ENCODE results near the gene TOR4A. TPM values are rescaled to one million over a fixed set of nuclear protein-coding genes. Genes with fewer than 3 reads are reported as not detected.

The TOR4A gene
- total and polyA plus RNA-seq, 9 of the 15 experiments (the other 6 are each of a cell fraction or from before 2014, with no cell fraction given): 3.9 to 49.2 (median 8.8) TPM

DNA sequence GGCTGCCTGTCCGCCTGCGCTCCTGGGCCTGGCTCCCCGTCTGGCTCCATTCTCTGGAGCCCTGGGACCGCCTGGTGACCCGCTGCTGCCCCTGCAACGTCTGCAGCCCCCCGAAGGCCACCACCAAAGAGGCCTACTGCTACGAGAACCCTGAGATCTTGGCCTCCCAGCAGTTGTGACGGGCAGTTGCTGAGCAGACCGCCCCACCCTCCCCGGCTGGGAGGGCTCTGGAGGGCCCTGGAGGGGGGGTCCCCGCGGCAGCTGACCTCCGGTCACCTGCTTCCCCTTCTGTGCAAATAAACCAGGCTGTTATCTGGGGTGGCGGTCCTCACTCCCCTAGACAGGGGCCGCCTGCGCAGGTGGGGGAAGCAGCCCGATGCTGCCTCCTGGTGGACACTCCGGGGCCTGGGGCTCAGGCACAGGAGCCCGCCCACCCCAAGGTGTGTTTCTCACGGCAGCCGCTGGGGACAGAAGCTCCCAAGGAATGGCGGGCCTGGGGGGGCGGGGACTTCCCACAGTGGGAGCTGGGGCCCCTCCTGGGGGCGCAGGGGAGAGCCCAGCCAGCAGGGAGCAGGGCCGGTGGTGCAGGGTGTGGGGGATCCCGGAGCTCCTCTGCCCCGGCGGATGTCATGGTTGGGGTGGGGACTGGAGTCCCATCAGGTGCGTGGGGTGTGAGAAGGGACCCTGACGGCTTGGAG lies 41.1 kb upstream of the TOR4A start (continued):
- TF ChIP-seq, protein P1, sequence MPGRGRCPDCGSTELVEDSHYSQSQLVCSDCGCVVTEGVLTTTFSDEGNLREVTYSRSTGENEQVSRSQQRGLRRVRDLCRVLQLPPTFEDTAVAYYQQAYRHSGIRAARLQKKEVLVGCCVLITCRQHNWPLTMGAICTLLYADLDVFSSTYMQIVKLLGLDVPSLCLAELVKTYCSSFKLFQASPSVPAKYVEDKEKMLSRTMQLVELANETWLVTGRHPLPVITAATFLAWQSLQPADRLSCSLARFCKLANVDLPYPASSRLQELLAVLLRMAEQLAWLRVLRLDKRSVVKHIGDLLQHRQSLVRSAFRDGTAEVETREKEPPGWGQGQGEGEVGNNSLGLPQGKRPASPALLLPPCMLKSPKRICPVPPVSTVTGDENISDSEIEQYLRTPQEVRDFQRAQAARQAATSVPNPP (IDR thresholded peaks at IDR 0.05; ENCODE audit: borderline replicate concordance, insufficient read depth, insufficient read length): no peak
- TF ChIP-seq PHB2 (IDR thresholded peaks at IDR 0.05; ENCODE audit: low read depth) (no peak), SMARCA4 (IDR thresholded peaks at IDR 0.05) (peak; percentile 48), CCAR2 (IDR thresholded peaks at IDR 0.05; ENCODE audit: low read depth, low read length) (no peak), SREBF1 (IDR thresholded peaks at IDR 0.05; ENCODE audit: borderline replicate concordance, low read depth, low read length) (no peak), PHTF2 (CRISPR knock-in tag; IDR thresholded peaks at IDR 0.05) (no peak), ZNF668 (CRISPR knock-in tag; IDR thresholded peaks at IDR 0.05) (no peak), SRSF1 (IDR thresholded peaks at IDR 0.05; ENCODE audit: low read depth, low read length) (no peak), ZNF780A (CRISPR knock-in tag; IDR thresholded peaks at IDR 0.05) (no peak), NR1H2 (CRISPR knock-in tag; IDR thresholded peaks at IDR 0.05) (0 out of 2 replicates have a peak, but pooled peaks have one; percentile 83), ZNF586 (CRISPR knock-in tag; conservative IDR thresholded peaks at IDR 0.05) (no peak), SMAD2 (IDR thresholded peaks at IDR 0.05; ENCODE audit: low read depth, low read length) (no peak), ETV6 (IDR thresholded peaks at IDR 0.05; ENCODE audit: borderline replicate concordance in 1 of 2, low read depth in 2 of 2, low read length in 1 of 2) (0 out of 4 replicates have a peak, but pooled peaks of 1 of the 2 experiments have one; percentile 39), ETV6 (CRISPR knock-in tag; IDR thresholded peaks at IDR 0.05; ENCODE audit: borderline replicate concordance) (no peak)
- TF ChIP-seq, protein P2, sequence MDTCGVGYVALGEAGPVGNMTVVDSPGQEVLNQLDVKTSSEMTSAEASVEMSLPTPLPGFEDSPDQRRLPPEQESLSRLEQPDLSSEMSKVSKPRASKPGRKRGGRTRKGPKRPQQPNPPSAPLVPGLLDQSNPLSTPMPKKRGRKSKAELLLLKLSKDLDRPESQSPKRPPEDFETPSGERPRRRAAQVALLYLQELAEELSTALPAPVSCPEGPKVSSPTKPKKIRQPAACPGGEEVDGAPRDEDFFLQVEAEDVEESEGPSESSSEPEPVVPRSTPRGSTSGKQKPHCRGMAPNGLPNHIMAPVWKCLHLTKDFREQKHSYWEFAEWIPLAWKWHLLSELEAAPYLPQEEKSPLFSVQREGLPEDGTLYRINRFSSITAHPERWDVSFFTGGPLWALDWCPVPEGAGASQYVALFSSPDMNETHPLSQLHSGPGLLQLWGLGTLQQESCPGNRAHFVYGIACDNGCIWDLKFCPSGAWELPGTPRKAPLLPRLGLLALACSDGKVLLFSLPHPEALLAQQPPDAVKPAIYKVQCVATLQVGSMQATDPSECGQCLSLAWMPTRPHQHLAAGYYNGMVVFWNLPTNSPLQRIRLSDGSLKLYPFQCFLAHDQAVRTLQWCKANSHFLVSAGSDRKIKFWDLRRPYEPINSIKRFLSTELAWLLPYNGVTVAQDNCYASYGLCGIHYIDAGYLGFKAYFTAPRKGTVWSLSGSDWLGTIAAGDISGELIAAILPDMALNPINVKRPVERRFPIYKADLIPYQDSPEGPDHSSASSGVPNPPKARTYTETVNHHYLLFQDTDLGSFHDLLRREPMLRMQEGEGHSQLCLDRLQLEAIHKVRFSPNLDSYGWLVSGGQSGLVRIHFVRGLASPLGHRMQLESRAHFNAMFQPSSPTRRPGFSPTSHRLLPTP (IDR thresholded peaks at IDR 0.05; ENCODE audit: borderline replicate concordance, extremely low read depth, insufficient read length): no peak
- TF ChIP-seq, protein P3, sequence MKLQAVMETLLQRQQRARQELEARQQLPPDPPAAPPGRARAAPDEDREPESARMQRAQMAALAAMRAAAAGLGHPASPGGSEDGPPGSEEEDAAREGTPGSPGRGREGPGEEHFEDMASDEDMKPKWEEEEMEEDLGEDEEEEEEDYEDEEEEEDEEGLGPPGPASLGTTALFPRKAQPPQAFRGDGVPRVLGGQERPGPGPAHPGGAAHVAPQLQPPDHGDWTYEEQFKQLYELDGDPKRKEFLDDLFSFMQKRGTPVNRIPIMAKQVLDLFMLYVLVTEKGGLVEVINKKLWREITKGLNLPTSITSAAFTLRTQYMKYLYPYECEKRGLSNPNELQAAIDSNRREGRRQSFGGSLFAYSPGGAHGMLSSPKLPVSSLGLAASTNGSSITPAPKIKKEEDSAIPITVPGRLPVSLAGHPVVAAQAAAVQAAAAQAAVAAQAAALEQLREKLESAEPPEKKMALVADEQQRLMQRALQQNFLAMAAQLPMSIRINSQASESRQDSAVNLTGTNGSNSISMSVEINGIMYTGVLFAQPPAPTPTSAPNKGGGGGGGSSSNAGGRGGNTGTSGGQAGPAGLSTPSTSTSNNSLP (IDR thresholded peaks at IDR 0.05; ENCODE audit: borderline replicate concordance, low read depth, low read length): no peak
- TF ChIP-seq, protein P4, sequence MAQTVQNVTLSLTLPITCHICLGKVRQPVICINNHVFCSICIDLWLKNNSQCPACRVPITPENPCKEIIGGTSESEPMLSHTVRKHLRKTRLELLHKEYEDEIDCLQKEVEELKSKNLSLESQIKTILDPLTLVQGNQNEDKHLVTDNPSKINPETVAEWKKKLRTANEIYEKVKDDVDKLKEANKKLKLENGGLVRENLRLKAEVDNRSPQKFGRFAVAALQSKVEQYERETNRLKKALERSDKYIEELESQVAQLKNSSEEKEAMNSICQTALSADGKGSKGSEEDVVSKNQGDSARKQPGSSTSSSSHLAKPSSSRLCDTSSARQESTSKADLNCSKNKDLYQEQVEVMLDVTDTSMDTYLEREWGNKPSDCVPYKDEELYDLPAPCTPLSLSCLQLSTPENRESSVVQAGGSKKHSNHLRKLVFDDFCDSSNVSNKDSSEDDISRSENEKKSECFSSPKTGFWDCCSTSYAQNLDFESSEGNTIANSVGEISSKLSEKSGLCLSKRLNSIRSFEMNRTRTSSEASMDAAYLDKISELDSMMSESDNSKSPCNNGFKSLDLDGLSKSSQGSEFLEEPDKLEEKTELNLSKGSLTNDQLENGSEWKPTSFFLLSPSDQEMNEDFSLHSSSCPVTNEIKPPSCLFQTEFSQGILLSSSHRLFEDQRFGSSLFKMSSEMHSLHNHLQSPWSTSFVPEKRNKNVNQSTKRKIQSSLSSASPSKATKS (CRISPR knock-in tag; IDR thresholded peaks at IDR 0.05): no peak
- TF ChIP-seq, protein P5, sequence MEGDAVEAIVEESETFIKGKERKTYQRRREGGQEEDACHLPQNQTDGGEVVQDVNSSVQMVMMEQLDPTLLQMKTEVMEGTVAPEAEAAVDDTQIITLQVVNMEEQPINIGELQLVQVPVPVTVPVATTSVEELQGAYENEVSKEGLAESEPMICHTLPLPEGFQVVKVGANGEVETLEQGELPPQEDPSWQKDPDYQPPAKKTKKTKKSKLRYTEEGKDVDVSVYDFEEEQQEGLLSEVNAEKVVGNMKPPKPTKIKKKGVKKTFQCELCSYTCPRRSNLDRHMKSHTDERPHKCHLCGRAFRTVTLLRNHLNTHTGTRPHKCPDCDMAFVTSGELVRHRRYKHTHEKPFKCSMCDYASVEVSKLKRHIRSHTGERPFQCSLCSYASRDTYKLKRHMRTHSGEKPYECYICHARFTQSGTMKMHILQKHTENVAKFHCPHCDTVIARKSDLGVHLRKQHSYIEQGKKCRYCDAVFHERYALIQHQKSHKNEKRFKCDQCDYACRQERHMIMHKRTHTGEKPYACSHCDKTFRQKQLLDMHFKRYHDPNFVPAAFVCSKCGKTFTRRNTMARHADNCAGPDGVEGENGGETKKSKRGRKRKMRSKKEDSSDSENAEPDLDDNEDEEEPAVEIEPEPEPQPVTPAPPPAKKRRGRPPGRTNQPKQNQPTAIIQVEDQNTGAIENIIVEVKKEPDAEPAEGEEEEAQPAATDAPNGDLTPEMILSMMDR (IDR thresholded peaks at IDR 0.05 in 2 of 3, conservative IDR thresholded peaks at IDR 0.05 in 1 of 3; ENCODE audit: insufficient read depth in 2 of 3, low read depth in 1 of 3, low read length in 3 of 3): peak; percentile 99 to 100 (median 99)
